Panc1 (cell line): ENCODE data around the gene TRIM62. TPM values are rescaled to one million over a fixed set of nuclear protein-coding genes. Genes with fewer than 3 reads are reported as not detected.

ENCODE experiments used
- ATAC-seq: fragments of 200-7000 bp; cut with Tn5 transposase; 2 replicates; pipeline ENCODE4 v1.9.1; 2020; ENCODE audit warnings: mild to moderate bottlenecking, moderate library complexity
- BruUV-seq: library from RNA; stranded (reverse); fragments of 400-500 nt; replicated peaks from 2 replicates; lab custom pipeline; 2021; lab: Mats Ljungman, UMichigan
- CTCF ChIA-PET: fragments of 300-600 bp; sonication (Branson Sonifier 250); formaldehyde crosslinking; loops from one replicate; lab custom pipeline; 2022; ENCODE audit warnings: antibody characterized with exemption; lab: Charles Lee
- POLR2A ChIA-PET: fragments of 300-600 bp; sonication (Branson Sonifier 250); formaldehyde crosslinking; loops from one replicate; lab custom pipeline; 2022; ENCODE audit warnings: antibody characterized with exemption; lab: Charles Lee
- DNase-seq: peaks from one replicate; pipeline ENCODE4 v3.0.0-alpha.2; 2010; ENCODE audit warnings: low read depth, low spot score
- H3K27ac ChIP-seq: 2 replicates; pipeline ENCODE4 v1.5.1; 2011; ENCODE audit warnings: mild to moderate bottlenecking, low read length, inconsistent platforms
- H3K27me3 ChIP-seq: fragments of 200-500 bp; sonication (Bioruptor generic); 2 replicates; pipeline ENCODE4 v1.6.0; 2014; ENCODE audit warnings: low read length, inconsistent platforms; ENCODE audit not compliant: control insufficient read depth, insufficient read depth
- H3K36me3 ChIP-seq: fragments of 200-500 bp; sonication (Bioruptor generic); 2 replicates; pipeline ENCODE4 v1.5.1; 2014; ENCODE audit warnings: inconsistent platforms, mild to moderate bottlenecking, low read length, moderate library complexity; ENCODE audit not compliant: control insufficient read depth, insufficient read depth
- H3K4me1 ChIP-seq: 2 replicates; pipeline ENCODE4 v1.5.1; 2011; ENCODE audit warnings: inconsistent platforms, mild to moderate bottlenecking, low read length, moderate library complexity; ENCODE audit not compliant: control insufficient read depth, insufficient read depth
- H3K4me3 ChIP-seq, 2 experiments: 2 replicates each; pipeline ENCODE4 v1.5.1; 2011 to 2012; ENCODE audit warnings: low read depth in 2 of 2, low read length in 2 of 2, mild to moderate bottlenecking in 2 of 2, inconsistent platforms in 1 of 2, moderate library complexity in 1 of 2
- H3K9me3 ChIP-seq: fragments of 200-500 bp; sonication (Bioruptor generic); 2 replicates; pipeline ENCODE4 v1.5.1; 2014; ENCODE audit warnings: low read depth, mild to moderate bottlenecking, inconsistent platforms, low read length, moderate library complexity; ENCODE audit not compliant: control insufficient read depth, insufficient read depth
- POLR2AphosphoS5 ChIP-seq: IDR thresholded peaks from 2 replicates; pipeline ENCODE4 v1.6.1; 2012; ENCODE audit warnings: mild to moderate bottlenecking, low read depth, low read length, moderate library complexity
- SIN3A ChIP-seq: IDR thresholded peaks from 2 replicates; pipeline ENCODE4 v1.6.1; 2012; ENCODE audit warnings: low read depth, mild to moderate bottlenecking, low read length, moderate library complexity, borderline replicate concordance; ENCODE audit not compliant: insufficient read depth
- TCF7L2 ChIP-seq: IDR thresholded peaks from 2 replicates; pipeline ENCODE4 v1.6.1; 2011; ENCODE audit warnings: mild to moderate bottlenecking, low read depth, low read length, inconsistent platforms
- in situ Hi-C: cut with HindIII; loops from 2 replicates; pipeline ENCODE4 v1.10.0; 2016; ENCODE audit warnings: low sequenced_read_pairs, low pct_unique_long_range_greater_than_20kb
- intact Hi-C: fragments of 100-400 bp; cut with micrococcal nuclease; formaldehyde crosslinking; loops from one replicate; pipeline ENCODE4 v1.10.0; 2022; ENCODE audit not compliant: unreplicated experiment
- total RNA-seq: library from RNA; stranded (reverse); gene quantifications from one replicate; pipeline ENCODE4 v1.2.1, GENCODE V29; 2021; ENCODE audit not compliant: unreplicated experiment
- TF ChIP-seq, protein P1 (sequence below), 2 experiments: IDR thresholded peaks; 2 replicates each; pipeline ENCODE4 v1.6.1; 2011 to 2012; ENCODE audit warnings: low read depth in 2 of 2, control low read depth in 1 of 2, low read length in 1 of 2, mild to moderate bottlenecking in 1 of 2, moderate library complexity in 1 of 2; ENCODE audit not compliant: insufficient read depth in 1 of 2
- TF ChIP-seq, protein P2 (sequence below): fragments of 450-650 bp; IDR thresholded peaks from 2 replicates; pipeline ENCODE4 v1.5.1; 2017; ENCODE audit warnings: mild to moderate bottlenecking

The TRIM62 gene
- total RNA-seq, 1 experiment from 2014 or later: 7.4 TPM

DNA sequence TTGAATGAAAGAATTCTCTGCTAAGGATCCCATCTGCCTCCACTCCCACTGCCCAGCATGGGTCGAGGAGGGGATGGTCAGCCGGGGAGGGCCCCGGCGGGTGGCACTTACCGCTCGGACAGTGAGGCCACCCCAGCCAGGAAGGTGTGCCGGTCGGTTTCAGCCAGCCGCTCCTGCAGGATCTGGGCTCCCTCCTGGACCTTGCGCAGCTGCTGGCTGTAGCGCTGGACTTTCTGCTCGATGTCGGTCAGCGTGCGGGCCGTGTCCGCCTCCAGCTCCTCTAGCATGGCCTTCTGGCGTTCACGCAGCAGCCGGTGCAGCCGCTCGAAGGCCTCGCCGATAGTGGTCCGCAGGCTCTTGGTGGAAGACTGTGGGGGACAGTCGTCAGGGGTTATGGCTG lies 22.3 kb downstream of the TRIM62 start:
- no TSS peak for BruUV-seq
- TF ChIP-seq SIN3A (no peak), POLR2AphosphoS5 (no peak), TCF7L2 (no peak)
- TF ChIP-seq, protein P1, sequence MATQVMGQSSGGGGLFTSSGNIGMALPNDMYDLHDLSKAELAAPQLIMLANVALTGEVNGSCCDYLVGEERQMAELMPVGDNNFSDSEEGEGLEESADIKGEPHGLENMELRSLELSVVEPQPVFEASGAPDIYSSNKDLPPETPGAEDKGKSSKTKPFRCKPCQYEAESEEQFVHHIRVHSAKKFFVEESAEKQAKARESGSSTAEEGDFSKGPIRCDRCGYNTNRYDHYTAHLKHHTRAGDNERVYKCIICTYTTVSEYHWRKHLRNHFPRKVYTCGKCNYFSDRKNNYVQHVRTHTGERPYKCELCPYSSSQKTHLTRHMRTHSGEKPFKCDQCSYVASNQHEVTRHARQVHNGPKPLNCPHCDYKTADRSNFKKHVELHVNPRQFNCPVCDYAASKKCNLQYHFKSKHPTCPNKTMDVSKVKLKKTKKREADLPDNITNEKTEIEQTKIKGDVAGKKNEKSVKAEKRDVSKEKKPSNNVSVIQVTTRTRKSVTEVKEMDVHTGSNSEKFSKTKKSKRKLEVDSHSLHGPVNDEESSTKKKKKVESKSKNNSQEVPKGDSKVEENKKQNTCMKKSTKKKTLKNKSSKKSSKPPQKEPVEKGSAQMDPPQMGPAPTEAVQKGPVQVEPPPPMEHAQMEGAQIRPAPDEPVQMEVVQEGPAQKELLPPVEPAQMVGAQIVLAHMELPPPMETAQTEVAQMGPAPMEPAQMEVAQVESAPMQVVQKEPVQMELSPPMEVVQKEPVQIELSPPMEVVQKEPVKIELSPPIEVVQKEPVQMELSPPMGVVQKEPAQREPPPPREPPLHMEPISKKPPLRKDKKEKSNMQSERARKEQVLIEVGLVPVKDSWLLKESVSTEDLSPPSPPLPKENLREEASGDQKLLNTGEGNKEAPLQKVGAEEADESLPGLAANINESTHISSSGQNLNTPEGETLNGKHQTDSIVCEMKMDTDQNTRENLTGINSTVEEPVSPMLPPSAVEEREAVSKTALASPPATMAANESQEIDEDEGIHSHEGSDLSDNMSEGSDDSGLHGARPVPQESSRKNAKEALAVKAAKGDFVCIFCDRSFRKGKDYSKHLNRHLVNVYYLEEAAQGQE (IDR thresholded peaks at IDR 0.05; ENCODE audit: insufficient read depth in 1 of 2, low read depth in 2 of 2, low read length in 1 of 2): no peak
- TF ChIP-seq, protein P2, sequence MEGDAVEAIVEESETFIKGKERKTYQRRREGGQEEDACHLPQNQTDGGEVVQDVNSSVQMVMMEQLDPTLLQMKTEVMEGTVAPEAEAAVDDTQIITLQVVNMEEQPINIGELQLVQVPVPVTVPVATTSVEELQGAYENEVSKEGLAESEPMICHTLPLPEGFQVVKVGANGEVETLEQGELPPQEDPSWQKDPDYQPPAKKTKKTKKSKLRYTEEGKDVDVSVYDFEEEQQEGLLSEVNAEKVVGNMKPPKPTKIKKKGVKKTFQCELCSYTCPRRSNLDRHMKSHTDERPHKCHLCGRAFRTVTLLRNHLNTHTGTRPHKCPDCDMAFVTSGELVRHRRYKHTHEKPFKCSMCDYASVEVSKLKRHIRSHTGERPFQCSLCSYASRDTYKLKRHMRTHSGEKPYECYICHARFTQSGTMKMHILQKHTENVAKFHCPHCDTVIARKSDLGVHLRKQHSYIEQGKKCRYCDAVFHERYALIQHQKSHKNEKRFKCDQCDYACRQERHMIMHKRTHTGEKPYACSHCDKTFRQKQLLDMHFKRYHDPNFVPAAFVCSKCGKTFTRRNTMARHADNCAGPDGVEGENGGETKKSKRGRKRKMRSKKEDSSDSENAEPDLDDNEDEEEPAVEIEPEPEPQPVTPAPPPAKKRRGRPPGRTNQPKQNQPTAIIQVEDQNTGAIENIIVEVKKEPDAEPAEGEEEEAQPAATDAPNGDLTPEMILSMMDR: no peak
- Histone ChIP-seq H3K27me3 (no peaks in the 10 kb centered on the region), H3K4me3 (no peak overlapping the region), H3K4me1 (no peaks in the 10 kb centered on the region), H3K27ac (no peak overlapping the region), H3K36me3 (no peaks in the 10 kb centered on the region), H3K9me3 (no peaks in the 10 kb centered on the region)
- in situ Hi-C loops: no loop called here
- CTCF ChIA-PET: no interaction called here
- POLR2A ChIA-PET: no interaction called here
- DNase-seq: no peak
- ATAC-seq: no peak
- intact Hi-C loops: no loop called here

DNA sequence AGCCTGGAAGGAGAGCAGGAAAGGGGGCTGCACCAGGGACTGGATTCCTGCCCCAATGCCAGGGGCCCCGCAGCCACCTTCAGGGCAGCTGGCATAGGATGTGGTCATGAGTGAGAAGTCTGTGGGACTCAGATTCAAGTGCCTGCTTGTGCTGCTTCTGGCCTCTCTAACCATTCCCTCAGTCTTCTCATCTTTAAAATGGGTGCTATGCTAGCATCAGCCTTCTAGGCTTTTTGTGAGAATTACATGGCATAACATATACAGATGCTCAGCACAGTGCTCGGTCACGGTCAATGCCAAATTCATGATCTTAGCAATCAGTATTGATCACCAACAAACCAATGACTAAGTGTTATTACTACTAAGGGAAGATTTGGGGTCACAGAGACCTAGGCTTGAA lies 23.5 kb downstream of the TRIM62 start:
- H3K9me3 ChIP-seq: no peaks in the 10 kb centered on the region
- TF ChIP-seq POLR2AphosphoS5 (no peak), SIN3A (no peak), TCF7L2 (no peak)
- TF ChIP-seq, protein P1 (IDR thresholded peaks at IDR 0.05; ENCODE audit: insufficient read depth in 1 of 2, low read depth in 2 of 2, low read length in 1 of 2): no peak
- TF ChIP-seq, protein P2: no peak
- H3K4me3 ChIP-seq: no peak overlapping the region
- in situ Hi-C loops (no loop called here), intact Hi-C loops (no loop called here)
- no peaks in the 10 kb centered on the region for H3K27me3 ChIP-seq
- no peak overlapping the region for H3K27ac ChIP-seq
- CTCF ChIA-PET: interaction anchor here (0.6 kb wide), 1 partner anchor 20 kb away, joined by 14 read pairs; no protein-coding TSS in a partner anchor
- H3K36me3 ChIP-seq: no peaks in the 10 kb centered on the region
- no peak for ATAC-seq
- H3K4me1 ChIP-seq: no peaks in the 10 kb centered on the region
- POLR2A ChIA-PET: no interaction called here
- no TSS peak for BruUV-seq
- no peak for DNase-seq
